GM18870 (cell line): ENCODE data around the gene GBGT1.

Source experiments
- ATAC-seq: cut with Tn5 transposase; IDR thresholded peaks from one replicate; pipeline ENCODE4 v1.9.1; 2021; ENCODE audit warnings: moderate library complexity; ENCODE audit not compliant: unreplicated experiment

GBGT1 gene

DNA sequence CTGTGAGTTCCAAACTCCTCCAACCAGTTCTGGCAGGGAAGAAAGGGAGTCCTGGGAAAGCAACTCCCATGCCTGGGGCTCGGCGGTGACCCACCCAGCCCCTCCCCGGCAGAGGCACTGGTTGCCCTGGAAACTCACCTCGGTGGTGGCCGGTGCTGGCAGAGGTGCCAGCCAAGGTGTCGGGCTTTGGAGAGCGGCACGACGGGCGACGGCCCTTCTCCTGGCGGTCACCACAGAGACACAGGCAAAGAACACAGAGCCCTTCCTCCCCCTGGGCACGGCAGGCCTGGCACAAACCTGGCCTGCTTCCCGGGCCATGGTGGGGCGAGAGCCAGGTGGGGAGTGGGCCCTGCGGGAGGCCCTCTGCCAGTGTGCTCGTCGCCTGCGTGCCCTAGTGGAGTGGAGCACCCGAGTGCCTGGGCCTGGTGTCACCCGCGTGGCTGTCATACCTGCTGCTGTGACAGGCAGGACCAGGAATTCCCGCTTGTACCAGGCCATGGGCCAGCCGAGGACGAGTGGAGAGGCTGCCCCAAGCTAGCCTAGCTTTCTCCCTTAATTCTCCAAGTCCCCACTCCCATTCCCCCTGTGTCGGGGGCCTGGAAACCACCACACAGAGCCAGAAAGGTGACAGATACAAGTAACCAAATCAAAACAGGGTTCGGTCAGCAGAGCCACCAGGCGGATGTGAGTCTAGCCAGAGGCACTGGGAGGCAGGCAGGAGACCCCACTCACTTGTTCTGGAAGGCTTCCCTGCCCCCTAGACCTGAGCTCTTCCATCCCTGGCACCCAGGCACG, 34.5 kb downstream of the GBGT1 start:
- ATAC-seq = no peak

DNA sequence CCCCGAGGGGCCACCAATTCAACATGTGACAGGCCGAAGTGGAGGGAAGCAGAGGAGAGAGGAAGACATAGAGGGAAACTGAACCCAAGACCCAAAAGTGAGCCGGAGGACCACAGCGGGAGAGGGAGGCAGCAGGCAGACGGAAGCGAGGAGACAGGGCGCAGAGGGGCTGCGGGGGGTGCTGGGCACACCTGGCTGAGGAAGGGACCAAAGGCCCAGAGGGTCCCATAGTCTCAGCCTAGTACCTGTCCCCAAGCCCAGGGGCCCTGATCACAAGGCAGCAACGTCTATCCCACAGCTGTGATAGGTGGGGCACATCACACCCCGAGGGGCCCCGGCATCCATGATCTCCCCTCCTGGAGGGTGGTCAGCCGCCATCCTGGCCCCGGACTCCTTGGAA, 35.6 kb downstream of the GBGT1 start:
- ATAC-seq = no peak

DNA sequence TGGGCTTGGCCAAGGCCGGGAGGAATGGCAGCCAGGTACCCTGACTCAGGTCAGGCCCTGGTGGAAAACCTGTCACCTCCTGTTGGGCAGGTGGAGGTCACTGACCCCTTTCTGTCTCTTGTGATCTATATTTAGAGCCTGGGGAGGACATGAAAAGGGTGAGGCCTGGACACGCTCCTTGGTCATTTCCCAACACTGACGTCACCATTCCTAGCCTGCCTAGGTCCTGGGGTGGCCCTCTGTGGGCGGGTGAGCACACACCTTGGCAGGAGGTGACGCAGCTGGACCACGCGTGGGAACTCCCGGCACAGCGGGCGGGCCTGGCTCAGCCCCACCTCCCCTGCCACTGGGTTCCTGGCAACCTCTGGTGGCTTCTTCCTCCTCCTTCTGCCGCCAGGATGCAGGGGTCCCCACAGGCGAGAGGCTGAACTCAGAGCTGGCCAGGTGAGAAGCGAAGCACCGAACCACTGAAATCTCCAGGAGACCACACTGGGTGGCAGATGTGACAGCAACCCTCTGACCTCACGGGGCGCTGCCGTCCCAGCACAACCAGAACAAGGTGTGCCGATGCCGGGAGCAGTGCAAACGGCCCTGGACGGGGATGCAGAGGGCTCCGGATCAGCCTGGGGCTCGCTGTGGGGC, 36.3 kb downstream of the GBGT1 start:
- ATAC-seq = no peak

DNA sequence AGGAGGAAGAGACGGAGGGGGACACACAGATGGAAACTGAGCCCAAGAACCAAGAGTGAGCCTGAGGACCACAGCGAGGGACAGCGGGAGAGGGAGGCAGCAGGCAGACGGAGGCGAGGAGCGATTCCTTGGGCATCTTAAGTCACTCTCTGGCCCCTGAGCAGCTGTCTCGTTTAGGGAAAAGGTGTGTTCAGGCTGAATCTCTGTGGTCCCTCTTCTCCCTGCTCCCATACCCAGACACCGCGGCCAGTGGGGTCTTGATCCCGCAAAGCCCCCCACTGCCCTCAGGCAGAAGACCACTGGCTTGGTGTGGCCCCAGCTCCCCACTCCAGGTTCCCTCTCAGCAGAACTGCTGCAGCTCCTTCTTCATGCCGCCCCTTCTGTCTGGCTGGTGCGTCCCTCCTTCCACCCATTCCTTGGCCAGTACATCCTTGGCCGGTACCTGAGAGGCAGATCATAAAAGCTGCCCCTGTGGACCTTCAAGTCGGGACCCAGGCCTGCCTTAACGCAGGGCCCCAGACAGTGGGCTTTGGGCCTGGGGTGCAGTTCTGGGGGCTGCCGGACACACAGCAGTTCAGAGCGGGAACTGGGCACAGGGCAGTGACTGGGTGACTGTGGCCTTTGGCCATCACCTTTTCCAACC, 36.9 kb downstream of the GBGT1 start:
- no peak for ATAC-seq

DNA sequence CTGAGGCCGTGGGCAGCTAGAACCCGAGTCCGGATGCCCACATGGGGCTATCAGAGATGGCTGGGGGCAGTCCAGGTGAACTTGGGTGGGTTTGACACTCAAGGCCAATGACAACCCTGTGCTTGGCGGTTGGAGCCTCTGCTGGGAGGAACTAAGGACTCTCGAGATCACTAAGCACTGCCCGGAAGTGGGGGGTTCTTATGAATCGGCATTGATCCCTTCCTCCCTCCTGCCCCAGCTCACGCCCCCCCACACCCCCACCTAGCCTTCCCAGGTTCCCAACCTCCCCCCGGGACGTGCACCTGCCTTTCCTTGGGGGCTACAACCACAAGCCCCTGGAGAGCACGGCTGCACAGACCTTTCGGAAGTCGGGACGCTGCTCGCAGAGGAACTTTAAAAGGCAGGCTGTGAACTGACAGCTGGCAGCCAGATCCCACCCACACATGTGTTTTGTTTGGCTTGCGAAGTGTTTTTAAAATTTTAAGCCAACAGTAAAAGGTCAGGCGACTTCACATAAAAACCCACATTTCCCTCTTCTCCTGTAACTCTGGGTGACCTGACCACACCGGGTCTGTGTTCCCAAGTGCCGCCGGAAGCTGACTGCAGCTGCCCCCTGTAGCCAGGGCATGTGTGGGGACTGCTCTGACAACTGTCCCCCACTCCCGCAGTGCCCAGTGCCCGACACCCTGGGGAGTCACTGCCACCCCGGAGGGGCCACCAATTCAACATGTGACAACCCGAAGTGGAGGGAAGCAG, 37.6 kb downstream of the GBGT1 start:
- ATAC-seq = no peak

DNA sequence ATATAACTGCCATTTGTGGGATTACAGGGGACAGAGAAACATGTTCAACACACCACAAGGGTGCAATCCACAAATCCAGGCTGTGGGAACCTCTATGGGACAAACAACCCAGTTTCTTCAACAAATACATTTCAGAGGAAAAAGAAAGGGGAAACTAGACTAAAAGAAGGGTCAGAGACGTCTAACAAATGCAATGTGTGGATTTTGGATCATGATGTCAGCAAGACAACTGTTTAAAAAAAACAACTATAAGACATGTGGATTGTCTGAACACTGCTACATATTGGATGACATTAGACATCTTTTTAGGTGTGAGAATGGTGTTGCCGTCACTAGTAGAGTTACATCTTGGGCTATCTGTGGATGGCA, 38.8 kb downstream of the GBGT1 start:
- ATAC-seq = no peak

DNA sequence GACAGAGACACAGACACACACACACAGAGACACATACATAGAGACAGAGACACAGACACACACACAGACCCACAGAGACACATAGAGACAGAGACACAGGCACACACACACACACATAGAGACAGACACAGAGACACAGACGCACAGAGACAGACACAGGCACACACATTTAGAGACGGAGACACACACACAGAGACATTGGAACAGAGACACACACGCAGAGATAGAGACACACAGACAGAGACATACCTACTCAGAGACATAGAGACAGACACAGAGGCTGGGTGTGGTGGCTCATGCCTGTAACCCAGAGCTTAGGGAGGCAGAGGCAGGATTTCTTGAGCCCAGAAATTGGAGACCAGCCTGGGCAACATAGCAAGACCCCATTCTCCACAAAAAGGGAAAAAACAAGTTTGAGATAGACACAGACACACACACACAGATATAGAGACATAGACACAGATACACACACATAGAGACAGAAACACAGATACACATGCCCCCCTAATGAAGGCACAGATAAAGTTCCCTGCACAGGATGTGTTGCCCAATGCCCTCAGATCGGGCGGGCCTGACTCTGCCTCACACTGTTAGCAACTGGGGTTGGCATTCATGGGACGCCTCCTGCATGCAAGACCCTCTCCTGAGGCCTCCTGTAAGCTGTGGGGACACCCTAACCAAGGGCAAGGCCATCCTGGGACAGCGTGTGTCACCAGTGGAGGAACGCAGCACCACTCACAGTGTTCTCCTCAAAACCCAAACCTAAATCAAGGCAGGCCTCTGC, 39.4 kb downstream of the GBGT1 start:
- no peak for ATAC-seq

DNA sequence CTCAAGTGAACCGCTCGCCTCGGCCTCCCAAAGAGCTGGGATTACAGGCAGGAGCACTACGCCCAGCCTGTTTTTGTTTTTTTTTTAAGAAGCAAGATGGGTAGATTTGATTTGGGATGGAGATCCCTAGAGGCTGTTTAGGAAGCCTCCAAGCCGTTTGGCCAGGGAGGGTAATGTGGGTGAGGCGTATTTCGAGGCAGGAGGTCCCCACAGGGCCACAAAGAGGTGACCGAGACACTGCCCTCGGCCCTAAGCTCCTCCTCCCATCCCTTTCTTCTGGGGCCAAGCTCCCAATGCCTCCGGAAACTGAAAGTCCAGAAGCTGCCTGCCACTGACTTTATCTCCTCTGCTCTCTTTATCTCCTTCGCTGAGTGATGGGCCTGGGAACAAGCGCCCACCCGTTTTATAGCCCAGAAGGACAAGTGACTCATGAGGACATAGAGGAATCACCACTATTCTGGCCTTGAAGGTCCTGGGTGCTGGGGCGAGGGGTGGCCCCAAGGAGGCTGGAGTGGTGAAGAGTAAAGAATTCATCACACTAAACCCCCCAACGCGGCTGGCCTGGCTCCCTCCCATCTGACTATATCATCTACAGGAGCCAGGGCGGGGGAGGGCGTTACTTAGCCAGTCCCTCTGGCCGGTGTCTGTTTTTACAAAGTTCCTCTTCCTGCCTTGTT, 40.6 kb downstream of the GBGT1 start:
- ATAC-seq = no peak

DNA sequence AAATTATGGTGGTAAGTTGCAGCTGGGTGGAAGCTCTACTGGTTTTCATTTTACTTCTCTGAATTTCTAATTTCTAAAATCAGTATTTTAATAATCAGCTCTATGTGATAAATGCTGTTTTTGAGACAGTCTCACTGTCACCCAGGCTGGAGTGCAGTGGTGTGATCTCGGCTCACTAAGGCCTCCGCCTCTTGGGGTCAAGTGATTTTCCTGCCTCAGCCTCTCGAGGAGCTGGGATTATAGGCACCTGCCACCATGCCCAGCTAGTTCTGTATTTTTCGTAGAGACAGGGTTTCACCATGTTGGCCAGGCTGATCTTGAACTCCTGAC, 41.1 kb downstream of the GBGT1 start:
- ATAC-seq = no peak

DNA sequence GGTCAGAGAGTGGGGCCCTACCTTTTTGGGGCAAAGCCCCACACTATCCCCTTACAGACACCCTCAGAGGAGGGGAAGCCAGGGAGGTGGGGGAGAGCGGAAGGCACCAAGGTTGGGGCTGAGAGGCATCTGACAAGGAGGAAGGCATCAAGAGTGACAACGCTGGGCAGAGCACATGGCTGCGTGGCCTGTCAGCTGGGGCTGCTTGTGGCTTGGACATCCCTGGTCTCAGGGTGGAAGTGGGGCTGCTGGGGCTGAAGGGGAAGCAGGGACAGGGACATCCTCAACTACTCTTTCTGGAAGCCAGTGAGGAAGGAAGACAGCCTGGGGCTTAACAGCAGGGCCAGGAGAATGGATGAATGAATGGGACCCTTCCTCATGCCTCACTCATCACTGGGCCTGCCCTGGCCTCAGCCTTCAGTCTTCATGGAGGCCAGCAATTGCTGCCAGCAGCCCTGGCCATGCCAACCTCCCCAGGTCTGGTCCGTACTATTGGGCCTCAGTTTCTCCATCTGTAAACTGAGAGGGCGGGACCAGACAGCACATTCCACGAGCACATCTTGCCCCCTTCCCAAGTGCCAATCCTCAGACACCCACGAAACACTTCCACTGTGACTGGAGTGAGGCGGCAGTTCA, 41.7 kb downstream of the GBGT1 start:
- ATAC-seq = no peak

DNA sequence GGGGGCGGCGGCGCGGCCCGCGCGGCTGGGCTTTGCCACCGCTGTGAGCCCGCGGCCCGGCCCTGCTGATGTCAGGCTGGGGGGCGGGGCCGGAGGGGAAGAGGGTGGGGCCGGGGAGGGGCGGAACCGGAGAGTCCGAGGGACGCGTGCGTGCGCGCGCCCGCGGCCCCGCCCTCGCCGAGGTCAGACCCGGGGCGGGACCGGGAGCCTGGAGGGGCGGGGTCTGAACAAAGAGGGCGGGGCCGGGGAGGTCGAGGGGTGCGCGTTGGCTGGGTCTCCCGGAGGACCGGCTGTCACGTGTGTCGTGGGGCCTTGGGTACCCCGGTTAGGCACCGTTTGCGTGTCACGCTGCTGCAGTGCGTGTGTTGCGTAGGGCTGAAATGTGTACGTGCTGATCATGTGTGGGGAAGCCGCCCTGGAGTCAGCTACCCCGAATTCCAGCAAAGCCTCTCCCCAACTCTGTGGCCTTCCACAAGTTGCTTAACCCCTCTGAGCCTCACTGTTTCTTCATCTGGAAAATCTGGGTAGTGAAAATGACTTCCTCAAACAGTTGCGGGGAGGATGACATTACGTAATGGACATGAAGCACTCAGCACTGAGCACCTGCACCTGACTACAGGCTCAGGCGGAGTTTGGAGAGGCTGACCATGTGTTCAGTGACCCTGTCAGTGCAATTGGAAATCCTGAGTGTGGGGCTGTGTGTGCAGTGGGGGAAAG, 42.4 kb downstream of the GBGT1 start, which contains the start of gene RALGDS:
TSS of gene RALGDS (minus strand) at position 43 of the 717 bp plus-strand sequence. CDS start 86 bp downstream, outside the sequence.
- no peak for ATAC-seq

DNA sequence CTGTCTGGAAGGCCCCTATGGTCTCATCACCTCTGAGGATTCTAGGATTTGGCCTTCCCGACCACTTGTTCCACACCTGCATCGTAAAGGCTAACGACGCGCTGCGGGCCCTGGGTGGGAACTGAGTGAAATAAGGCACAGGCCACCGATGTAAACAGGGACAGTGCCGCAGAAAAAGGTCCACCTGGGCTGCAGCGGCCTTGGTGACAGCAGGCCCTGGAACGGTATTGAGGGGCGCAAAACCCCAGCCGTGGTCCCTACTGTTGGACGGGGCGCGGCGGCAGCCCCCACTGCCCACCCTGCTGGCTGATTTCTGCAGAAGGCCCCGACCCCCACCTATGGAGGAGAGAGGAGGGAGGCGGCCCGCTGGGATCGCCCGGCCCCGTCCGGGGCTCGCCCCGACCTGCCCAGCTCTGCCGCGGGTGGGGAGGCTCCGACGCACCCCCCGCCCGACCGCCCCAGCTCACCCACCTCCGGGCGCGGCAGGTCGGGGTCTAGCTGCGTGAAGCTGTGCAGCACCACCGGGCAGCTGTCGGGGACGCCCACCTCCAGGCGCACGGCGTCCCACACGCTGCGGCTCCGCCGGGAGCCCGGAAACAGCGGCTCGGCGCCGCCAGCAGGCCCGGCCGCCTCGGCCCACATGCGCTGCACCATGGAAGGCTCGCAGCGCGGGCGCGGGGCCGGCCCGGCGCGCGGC, 43.1 kb downstream of the GBGT1 start:
- ATAC-seq = no peak

DNA sequence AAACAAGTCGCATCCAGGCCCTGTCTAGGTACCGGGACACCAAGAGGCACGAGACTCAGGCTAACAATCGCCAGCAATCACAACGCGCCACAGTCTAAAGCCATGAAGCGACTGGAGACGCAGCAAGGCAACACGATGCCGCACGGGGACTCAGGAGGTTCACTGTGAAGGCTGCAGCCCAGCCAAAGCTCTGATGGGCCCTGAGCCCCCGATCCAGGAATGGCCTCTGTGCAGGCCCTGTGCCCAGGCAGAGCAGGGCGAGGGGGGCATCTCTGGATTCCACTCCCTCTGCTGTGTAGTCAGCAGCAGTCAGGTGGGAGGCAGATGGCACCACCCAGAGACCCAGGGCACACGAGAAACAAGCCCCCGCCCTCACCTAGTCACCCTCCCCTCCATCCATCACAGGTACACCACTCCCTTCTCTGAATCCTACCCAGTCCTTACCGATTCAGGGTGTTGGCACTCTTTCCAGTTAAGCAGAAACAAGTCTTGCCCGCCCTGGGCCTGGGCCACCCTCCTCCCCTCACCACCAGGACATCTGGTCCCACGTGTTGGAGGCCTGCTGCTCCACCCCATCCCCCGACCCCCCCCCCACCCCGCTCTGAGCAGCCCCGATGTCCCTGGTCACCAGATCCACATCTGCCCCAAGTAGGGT, 43.7 kb downstream of the GBGT1 start:
- no peak for ATAC-seq

DNA sequence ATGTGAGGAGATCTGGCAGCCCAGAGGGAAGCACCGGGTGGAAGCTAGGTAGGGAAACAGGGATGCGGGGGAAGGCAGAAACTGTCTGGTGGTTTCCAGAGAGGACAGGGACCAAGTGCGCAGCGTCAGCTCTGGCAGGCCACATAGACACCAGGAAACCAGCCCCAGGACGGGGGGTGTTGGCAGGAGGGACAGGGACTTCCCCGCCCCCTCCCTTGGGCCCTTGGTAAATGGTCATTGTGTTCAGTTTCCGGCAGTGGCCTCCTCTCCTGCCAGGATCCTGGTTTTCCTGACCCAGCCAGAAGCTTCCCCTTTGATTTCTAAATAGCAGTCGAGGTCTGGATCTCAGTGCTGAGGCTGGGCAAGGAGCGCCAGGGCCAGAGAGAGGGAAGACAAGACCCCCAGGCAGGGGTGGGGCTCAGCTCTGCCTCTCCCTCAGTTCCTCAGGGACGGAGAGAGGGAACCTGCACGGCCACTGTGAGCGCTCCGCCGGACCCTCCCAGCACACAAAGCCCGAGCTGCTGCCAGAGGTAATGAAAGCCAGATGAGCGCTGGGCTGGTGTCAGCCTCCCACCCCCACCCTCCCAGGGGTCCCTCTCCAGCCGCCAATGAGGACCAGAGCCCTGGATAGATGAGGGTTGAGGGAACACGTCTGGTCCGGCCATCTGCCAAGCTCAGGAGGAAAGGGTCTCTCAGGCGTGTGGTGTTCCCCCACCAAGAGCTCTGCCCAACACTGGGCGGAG, 44.4 kb downstream of the GBGT1 start:
- ATAC-seq = no peak

DNA sequence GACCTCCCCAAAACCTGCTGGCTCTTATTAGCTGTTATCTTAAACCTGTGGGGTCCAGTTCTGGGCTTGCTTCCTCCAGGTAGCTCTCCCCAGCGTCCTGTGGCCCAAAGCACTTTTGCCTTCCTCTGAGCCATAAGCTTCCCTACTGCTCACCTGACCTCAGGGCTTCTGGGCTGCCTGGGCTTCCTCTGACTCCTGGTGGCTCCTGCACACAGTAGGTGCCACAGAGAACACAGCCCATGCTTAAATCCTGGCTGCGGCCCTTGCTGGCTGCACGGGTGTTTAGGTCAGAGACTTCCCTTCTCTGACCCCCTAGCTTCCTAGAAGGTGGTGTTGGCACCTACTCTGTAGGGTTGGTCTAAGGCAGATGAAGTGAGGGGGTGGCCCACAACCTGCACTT, 45.1 kb downstream of the GBGT1 start:
- ATAC-seq = no peak

DNA sequence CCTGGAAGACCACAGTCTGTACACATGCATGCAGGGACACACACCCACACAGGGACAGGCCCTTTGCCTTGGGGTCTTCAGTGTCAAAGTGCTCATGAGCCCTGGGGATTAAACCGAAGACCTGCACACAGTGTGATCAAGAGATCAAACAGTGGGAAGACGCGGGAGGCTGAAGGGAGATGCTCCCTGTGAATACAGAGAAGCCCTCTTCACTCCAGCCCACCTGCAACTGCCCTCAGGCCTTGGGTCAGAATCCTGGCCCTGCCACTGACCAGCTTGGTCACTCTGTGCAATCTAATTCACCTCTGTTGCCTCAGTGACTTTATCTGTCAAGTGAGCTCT, 45.6 kb downstream of the GBGT1 start:
- no peak for ATAC-seq
